HepG2 (cell line): ENCODE data around the gene KDM7A. TPM values are rescaled to one million over a fixed set of nuclear protein-coding genes. Genes with fewer than 3 reads are reported as not detected.
A peak's percentile ranks its signal among the peaks of the same experiment; 100 is the strongest.

ENCODE experiments used
- DNMT1 ChIP-seq: sonication (generic); formaldehyde crosslinking; IDR thresholded peaks from 2 replicates; pipeline ENCODE4 v1.5.1; 2020; ENCODE audit warnings: mild to moderate bottlenecking, missing genetic modification reagents
- FOXK2 ChIP-seq: fragments of 450-650 bp; IDR thresholded peaks from 2 replicates; pipeline ENCODE4 v1.6.1; 2016
- IKZF4 ChIP-seq: sonication (generic); formaldehyde crosslinking; IDR thresholded peaks from 2 replicates; pipeline ENCODE4 v1.5.1; 2020; ENCODE audit warnings: borderline replicate concordance, mild to moderate bottlenecking, low read depth, missing genetic modification reagents; ENCODE audit errors: not compliant biosample characterization
- NPAS2 ChIP-seq: sonication (generic); formaldehyde crosslinking; IDR thresholded peaks from 2 replicates; pipeline ENCODE4 v1.8.0; 2022; ENCODE audit warnings: mild to moderate bottlenecking, missing genetic modification reagents, borderline replicate concordance
- ONECUT2 ChIP-seq: sonication (generic); formaldehyde crosslinking; IDR thresholded peaks from 2 replicates; pipeline ENCODE4 v1.4.0; 2020; ENCODE audit warnings: missing genetic modification reagents
- RXRB ChIP-seq: IDR thresholded peaks from 2 replicates; pipeline ENCODE4 v1.6.1; 2016; ENCODE audit warnings: borderline replicate concordance, missing genetic modification reagents, missing compliant biosample characterization
- SMARCE1 ChIP-seq: fragments of 450-650 bp; IDR thresholded peaks from 2 replicates; pipeline ENCODE4 v1.6.1; 2017; ENCODE audit warnings: borderline replicate concordance
- SYNCRIP ChIP-seq: fragments of 200-400 bp; formaldehyde crosslinking; IDR thresholded peaks from 2 replicates; pipeline ENCODE4 v1.6.1; 2018; ENCODE audit warnings: mild to moderate bottlenecking, low read depth, low read length; ENCODE audit not compliant: insufficient read depth
- ZEB1 ChIP-seq: IDR thresholded peaks from 2 replicates; pipeline ENCODE4 v1.6.1; 2012; ENCODE audit warnings: mild to moderate bottlenecking, low read depth, inconsistent platforms; ENCODE audit not compliant: insufficient replicate concordance
- ZNF614 ChIP-seq: IDR thresholded peaks from 2 replicates; pipeline ENCODE4 v1.6.1; 2018; ENCODE audit warnings: missing biosample characterization, missing genetic modification reagents, inconsistent platforms, borderline replicate concordance
- polyA plus RNA-seq, 8 experiments: library from polyadenylated mRNA; depleted of rRNA in 3 of 8; stranded (reverse) in 7 of 8; unstranded in 1 of 8; fragments of >200 nt; fragmentation: Illumina TruSeq in 4 of 8; extraction: Trizol in 4 of 8; gene quantifications; 2 replicates each; pipeline versions ENCODE4 v1.2.1 to v1.2.3, GENCODE V29; 2011 to 2016; ENCODE audit warnings: low read depth in 4 of 8, missing spikeins in 1 of 8, mixed read lengths in 1 of 8; ENCODE audit not compliant: insufficient read depth in 1 of 8
- total RNA-seq, 5 experiments: library from RNA; depleted of rRNA; stranded (reverse); fragments of >200 nt; fragmentation: Illumina TruSeq; extraction: Trizol; gene quantifications; 2 replicates each; pipeline ENCODE4 v1.2.3, GENCODE V29; 2016; ENCODE audit warnings: low read depth in 1 of 5
- TF ChIP-seq, protein P1 (sequence below): sonication (generic); formaldehyde crosslinking; IDR thresholded peaks from 2 replicates; pipeline ENCODE4 v1.8.0; 2022; ENCODE audit warnings: mild to moderate bottlenecking, missing genetic modification reagents, borderline replicate concordance
- TF ChIP-seq, protein P2 (sequence below): sonication (generic); formaldehyde crosslinking; IDR thresholded peaks from 2 replicates; pipeline ENCODE4 v1.4.0; 2020; ENCODE audit warnings: mild to moderate bottlenecking, missing genetic modification reagents, borderline replicate concordance
- TF ChIP-seq, protein P3 (sequence below): sonication (generic); formaldehyde crosslinking; IDR thresholded peaks from 2 replicates; pipeline ENCODE4 v1.8.0; 2022; ENCODE audit warnings: missing genetic modification reagents, mild to moderate bottlenecking, moderate library complexity, borderline replicate concordance
- TF ChIP-seq, protein P4 (sequence below): sonication (generic); formaldehyde crosslinking; IDR thresholded peaks from 2 replicates; pipeline ENCODE4 v1.4.0; 2020; ENCODE audit warnings: missing genetic modification reagents, borderline replicate concordance

The KDM7A gene
- total and polyA plus RNA-seq, 2 of the 13 experiments (the other 11 are each of a cell fraction or from before 2014, with no cell fraction given), result 10.8 to 16.8 TPM

DNA sequence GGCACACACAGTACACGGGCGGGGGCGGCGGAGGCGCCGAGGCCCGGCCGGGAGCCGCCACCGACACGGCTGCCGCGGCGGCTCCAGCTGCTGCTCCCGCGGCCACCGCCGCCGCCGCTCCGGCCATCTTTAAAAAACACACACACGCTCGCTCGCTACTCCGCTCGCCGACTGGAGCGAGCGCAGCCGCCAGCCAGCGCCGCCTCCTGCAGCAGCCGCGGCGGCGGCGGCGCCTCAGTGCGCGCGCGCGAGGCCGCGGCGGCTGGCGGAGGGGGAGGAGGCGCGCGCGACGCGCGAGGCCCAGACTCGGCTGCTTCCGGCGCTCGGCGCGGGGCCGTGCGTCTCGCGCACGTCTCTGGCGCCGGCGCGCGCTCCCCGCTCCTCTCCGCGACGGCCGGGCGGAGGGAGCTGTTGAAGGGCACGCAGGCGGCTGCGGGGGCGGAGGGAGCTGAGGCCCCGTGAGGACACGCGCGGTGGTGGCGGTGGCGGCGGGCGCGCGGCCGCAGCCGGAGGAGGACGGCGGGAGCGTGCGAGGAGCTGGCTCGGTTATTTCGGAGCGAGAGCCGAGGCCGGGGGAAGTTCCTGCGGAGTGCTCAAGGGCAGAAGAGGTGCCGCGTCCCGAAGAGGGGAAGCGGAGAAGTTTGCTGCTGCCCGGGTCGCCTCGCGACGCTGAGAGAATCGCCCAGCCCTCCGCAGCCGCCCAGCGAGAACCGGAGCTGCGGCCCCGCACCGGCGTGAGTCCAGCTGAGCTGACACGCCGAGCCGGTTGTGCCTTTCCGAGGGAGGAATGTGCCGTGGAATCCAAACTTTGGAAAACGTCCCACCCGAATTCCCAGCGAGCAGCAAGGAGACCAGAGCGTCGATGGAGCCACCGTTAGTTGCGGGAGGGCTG is at the start of gene KDM7A (continued):
- TF ChIP-seq, protein P1, sequence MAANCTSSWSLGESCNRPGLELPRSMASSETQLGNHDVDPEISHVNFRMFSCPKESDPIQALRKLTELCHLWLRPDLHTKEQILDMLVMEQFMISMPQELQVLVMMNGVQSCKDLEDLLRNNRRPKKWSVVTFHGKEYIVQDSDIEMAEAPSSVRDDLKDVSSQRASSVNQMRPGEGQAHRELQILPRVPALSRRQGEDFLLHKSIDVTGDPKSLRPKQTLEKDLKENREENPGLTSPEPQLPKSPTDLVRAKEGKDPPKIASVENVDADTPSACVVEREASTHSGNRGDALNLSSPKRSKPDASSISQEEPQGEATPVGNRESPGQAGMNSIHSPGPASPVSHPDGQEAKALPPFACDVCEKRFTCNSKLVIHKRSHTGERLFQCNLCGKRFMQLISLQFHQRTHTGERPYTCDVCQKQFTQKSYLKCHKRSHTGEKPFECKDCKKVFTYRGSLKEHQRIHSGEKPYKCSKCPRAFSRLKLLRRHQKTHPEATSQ (CRISPR knock-in tag), result no peak; the same call in 1 of the 2 replicates
- TF ChIP-seq, protein P2, sequence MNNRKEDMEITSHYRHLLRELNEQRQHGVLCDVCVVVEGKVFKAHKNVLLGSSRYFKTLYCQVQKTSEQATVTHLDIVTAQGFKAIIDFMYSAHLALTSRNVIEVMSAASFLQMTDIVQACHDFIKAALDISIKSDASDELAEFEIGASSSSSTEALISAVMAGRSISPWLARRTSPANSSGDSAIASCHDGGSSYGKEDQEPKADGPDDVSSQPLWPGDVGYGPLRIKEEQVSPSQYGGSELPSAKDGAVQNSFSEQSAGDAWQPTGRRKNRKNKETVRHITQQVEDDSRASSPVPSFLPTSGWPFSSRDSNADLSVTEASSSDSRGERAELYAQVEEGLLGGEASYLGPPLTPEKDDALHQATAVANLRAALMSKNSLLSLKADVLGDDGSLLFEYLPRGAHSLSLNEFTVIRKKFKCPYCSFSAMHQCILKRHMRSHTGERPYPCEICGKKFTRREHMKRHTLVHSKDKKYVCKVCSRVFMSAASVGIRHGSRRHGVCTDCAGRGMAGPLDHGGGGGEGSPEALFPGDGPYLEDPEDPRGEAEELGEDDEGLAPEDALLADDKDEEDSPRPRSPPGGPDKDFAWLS, result no peak
- TF ChIP-seq ZNF614 (no peak; the same call in 1 of the 2 replicates), ZEB1 (peak; percentile 57), ONECUT2 (CRISPR knock-in tag) (0 out of 2 replicates have a peak, but pooled peaks have one; percentile 25), DNMT1 (0 out of 2 replicates have a peak, but pooled peaks have one; percentile 31), RXRB (CRISPR knock-in tag) (no peak; the same call in 1 of the 2 replicates), NPAS2 (CRISPR knock-in tag) (no peak), SMARCE1 (no peak), IKZF4 (CRISPR knock-in tag) (peak; percentile 23), SYNCRIP (no peak), FOXK2 (no peak)
- TF ChIP-seq, protein P3, sequence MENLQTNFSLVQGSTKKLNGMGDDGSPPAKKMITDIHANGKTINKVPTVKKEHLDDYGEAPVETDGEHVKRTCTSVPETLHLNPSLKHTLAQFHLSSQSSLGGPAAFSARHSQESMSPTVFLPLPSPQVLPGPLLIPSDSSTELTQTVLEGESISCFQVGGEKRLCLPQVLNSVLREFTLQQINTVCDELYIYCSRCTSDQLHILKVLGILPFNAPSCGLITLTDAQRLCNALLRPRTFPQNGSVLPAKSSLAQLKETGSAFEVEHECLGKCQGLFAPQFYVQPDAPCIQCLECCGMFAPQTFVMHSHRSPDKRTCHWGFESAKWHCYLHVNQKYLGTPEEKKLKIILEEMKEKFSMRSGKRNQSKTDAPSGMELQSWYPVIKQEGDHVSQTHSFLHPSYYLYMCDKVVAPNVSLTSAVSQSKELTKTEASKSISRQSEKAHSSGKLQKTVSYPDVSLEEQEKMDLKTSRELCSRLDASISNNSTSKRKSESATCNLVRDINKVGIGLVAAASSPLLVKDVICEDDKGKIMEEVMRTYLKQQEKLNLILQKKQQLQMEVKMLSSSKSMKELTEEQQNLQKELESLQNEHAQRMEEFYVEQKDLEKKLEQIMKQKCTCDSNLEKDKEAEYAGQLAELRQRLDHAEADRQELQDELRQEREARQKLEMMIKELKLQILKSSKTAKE, result peak; percentile 68
- TF ChIP-seq, protein P4, sequence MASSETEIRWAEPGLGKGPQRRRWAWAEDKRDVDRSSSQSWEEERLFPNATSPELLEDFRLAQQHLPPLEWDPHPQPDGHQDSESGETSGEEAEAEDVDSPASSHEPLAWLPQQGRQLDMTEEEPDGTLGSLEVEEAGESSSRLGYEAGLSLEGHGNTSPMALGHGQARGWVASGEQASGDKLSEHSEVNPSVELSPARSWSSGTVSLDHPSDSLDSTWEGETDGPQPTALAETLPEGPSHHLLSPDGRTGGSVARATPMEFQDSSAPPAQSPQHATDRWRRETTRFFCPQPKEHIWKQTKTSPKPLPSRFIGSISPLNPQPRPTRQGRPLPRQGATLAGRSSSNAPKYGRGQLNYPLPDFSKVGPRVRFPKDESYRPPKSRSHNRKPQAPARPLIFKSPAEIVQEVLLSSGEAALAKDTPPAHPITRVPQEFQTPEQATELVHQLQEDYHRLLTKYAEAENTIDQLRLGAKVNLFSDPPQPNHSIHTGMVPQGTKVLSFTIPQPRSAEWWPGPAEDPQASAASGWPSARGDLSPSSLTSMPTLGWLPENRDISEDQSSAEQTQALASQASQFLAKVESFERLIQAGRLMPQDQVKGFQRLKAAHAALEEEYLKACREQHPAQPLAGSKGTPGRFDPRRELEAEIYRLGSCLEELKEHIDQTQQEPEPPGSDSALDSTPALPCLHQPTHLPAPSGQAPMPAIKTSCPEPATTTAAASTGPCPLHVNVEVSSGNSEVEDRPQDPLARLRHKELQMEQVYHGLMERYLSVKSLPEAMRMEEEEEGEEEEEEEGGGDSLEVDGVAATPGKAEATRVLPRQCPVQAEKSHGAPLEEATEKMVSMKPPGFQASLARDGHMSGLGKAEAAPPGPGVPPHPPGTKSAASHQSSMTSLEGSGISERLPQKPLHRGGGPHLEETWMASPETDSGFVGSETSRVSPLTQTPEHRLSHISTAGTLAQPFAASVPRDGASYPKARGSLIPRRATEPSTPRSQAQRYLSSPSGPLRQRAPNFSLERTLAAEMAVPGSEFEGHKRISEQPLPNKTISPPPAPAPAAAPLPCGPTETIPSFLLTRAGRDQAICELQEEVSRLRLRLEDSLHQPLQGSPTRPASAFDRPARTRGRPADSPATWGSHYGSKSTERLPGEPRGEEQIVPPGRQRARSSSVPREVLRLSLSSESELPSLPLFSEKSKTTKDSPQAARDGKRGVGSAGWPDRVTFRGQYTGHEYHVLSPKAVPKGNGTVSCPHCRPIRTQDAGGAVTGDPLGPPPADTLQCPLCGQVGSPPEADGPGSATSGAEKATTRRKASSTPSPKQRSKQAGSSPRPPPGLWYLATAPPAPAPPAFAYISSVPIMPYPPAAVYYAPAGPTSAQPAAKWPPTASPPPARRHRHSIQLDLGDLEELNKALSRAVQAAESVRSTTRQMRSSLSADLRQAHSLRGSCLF (CRISPR knock-in tag), result no peak
